ENCODE measurements around the gene CH25H.

DNA sequence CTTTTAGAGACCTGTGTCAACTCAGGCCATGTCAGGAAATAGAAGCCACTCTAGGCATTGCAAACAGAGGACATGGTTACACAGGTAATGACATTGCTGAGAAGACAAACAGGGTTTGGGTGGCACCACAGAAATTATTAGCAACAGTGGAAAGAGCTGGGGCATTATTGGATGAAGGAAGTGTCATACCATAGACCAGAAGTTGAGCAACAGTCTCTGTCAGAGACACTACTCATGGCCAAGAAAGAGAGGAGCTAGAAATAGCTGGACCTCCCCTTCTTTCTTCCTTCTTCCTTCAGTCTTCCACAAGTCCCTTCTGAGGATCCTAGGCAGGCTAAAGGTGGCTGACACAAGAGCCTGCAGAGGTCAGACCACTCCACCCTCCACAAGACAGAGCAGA lies 48.7 kb upstream of the CH25H start:
- TF ChIP-seq POLR2A (IDR thresholded peaks at IDR 0.05): no peak
- TF ChIP-seq, protein P1, sequence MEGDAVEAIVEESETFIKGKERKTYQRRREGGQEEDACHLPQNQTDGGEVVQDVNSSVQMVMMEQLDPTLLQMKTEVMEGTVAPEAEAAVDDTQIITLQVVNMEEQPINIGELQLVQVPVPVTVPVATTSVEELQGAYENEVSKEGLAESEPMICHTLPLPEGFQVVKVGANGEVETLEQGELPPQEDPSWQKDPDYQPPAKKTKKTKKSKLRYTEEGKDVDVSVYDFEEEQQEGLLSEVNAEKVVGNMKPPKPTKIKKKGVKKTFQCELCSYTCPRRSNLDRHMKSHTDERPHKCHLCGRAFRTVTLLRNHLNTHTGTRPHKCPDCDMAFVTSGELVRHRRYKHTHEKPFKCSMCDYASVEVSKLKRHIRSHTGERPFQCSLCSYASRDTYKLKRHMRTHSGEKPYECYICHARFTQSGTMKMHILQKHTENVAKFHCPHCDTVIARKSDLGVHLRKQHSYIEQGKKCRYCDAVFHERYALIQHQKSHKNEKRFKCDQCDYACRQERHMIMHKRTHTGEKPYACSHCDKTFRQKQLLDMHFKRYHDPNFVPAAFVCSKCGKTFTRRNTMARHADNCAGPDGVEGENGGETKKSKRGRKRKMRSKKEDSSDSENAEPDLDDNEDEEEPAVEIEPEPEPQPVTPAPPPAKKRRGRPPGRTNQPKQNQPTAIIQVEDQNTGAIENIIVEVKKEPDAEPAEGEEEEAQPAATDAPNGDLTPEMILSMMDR (IDR thresholded peaks at IDR 0.05): no peak
